COLO668 (cell line): ENCODE measurements around the gene ZC2HC1B.

Source experiments
- DNase-seq: peaks from one replicate; lab custom pipeline; 2025; ENCODE audit not compliant: unreplicated experiment; lab: John Stamatoyannopoulos, UW

ZC2HC1B gene

GRCh38 chr6:143961066-143961465 lies 96.8 kb downstream of the ZC2HC1B start:
- no peak for DNase-seq

- DNase-seq = no peak
Observed at GRCh38 chr6:143961886-143962878, 97.9 kb downstream of the ZC2HC1B start.

- DNase-seq = no peak
Observed at GRCh38 chr6:143963158-143963919, 99.1 kb downstream of the ZC2HC1B start.

GRCh38 chr6:143964674-143965081 lies 100.4 kb downstream of the ZC2HC1B start:
- no peak for DNase-seq

GRCh38 chr6:143965503-143966171 lies 101.4 kb downstream of the ZC2HC1B start:
- no peak for DNase-seq

GRCh38 chr6:143966312-143966711 lies 102.0 kb downstream of the ZC2HC1B start:
- DNase-seq = no peak

- no peak for DNase-seq
Observed at GRCh38 chr6:143967706-143968376, 103.6 kb downstream of the ZC2HC1B start.

- no peak for DNase-seq
Observed at GRCh38 chr6:143969077-143969476, 104.8 kb downstream of the ZC2HC1B start.

GRCh38 chr6:143970456-143971218 lies 106.4 kb downstream of the ZC2HC1B start:
- DNase-seq = no peak

- DNase-seq = no peak
Observed at GRCh38 chr6:143971482-143972205, 107.4 kb downstream of the ZC2HC1B start.

- DNase-seq = no peak
Observed at GRCh38 chr6:143973097-143973966, 109.1 kb downstream of the ZC2HC1B start.

- no peak for DNase-seq
Observed at GRCh38 chr6:143974089-143974488, 109.8 kb downstream of the ZC2HC1B start.

GRCh38 chr6:143976806-143977349 lies 112.6 kb downstream of the ZC2HC1B start:
- no peak for DNase-seq

- DNase-seq = no peak
Observed at GRCh38 chr6:143980921-143981320, 116.6 kb downstream of the ZC2HC1B start.

GRCh38 chr6:143982968-143983367 lies 118.7 kb downstream of the ZC2HC1B start:
- no peak for DNase-seq

GRCh38 chr6:143984666-143985065 lies 120.4 kb downstream of the ZC2HC1B start:
- no peak for DNase-seq

GRCh38 chr6:143986463-143987065 lies 122.3 kb downstream of the ZC2HC1B start:
- no peak for DNase-seq
